ENCODE results near the gene NOM1. TPM values are rescaled to one million over a fixed set of nuclear protein-coding genes. Genes with fewer than 3 reads are reported as not detected.

NOM1 gene
- total RNA-seq, 4 donors from 2014 or later, result 18.8 to 51.5 (median 31.8) TPM

DNA sequence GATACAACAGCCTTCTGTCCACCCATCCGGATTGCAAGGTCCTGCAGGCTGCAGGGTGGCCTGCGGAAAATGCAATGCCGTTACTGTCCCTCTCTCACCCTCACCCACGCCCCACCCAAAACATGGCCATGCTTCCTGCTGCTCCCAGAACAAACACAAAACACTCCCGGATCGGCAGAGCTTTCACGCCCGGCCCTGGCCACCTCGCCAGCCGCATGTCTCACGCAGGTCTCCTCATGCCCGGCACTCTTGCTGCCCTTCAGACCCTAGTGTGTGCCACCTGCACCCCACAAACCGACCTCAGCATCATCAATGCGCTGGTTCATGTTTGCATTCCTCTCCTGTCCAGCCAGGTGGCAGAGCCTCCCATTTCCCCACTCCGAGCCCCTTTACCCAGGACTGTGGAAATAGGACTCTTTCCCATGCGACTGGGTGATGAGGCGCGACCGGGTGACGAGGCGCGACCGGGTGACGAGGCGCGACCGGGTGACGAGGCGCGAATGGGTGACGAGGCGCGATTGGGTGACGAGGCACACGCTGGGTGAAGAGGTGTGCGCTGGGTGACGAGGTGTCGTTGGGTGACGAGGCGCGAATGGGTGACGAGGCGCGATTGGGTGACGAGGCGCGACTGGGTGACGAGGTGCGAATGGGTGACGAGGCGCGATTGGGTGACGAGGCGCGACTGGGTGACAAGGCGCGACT is 8.9 kb upstream of the NOM1 start:
- H3K4me1 ChIP-seq, result no peaks in the 10 kb centered on the region
- H3K36me3 ChIP-seq, result no peaks in the 10 kb centered on the region
- no peak overlapping the region for H3K4me3 ChIP-seq
- H3K9me3 ChIP-seq, result no peaks in the 10 kb centered on the region
- no peak for TF ChIP-seq EP300 (IDR thresholded peaks at IDR 0.05)
- TF ChIP-seq, protein P1, sequence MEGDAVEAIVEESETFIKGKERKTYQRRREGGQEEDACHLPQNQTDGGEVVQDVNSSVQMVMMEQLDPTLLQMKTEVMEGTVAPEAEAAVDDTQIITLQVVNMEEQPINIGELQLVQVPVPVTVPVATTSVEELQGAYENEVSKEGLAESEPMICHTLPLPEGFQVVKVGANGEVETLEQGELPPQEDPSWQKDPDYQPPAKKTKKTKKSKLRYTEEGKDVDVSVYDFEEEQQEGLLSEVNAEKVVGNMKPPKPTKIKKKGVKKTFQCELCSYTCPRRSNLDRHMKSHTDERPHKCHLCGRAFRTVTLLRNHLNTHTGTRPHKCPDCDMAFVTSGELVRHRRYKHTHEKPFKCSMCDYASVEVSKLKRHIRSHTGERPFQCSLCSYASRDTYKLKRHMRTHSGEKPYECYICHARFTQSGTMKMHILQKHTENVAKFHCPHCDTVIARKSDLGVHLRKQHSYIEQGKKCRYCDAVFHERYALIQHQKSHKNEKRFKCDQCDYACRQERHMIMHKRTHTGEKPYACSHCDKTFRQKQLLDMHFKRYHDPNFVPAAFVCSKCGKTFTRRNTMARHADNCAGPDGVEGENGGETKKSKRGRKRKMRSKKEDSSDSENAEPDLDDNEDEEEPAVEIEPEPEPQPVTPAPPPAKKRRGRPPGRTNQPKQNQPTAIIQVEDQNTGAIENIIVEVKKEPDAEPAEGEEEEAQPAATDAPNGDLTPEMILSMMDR (IDR thresholded peaks at IDR 0.05), result no peak
- TF ChIP-seq POLR2A (IDR thresholded peaks at IDR 0.05), result no peak
- TF ChIP-seq POLR2AphosphoS5 (IDR thresholded peaks at IDR 0.05), result no peak
- peaks cover 27% of the 10 kb centered on the region for H3K27me3 ChIP-seq
- no peak overlapping the region for H3K27ac ChIP-seq
- 94% methylated on average over 57 of the region's 57 CpGs for WGBS
- DNase-seq (ENCODE audit: low spot score in 2 of 2), result no peak

DNA sequence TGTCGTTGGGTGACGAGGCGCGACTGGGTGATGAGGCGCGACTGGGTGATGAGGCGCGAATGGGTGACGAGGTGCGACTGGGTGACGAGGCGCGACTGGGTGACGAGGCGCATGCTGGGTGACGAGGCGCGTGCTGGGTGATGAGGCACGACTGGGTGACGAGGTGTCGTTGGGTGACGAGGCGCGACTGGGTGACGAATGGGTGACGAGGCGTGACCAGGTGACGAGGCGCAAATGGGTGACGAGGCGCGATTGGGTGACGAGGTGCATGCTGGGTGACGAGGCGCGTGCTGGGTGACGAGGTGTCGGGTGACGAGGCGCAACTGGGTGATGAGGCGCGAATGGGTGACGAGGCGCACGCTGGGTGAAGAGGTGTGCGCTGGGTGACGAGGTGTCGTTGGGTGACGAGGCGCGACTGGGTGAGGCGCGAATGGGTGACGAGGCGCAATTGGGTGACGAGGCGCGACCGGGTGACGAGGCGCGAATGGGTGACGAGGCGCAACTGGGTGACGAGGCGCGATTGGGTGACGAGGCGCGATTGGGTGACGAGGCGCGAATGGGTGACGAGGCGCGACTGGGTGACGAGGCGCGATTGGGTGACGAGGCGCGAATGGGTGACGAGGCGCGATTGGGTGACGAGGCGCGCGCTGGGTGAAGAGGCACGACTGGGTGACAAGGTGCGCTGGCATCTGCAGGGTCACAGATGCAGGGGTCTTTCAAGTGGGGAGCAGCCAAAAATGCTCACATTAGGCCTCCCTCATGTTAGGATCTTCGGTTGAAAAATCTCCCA is 7.9 kb upstream of the NOM1 start:
- TF ChIP-seq, protein P1 (IDR thresholded peaks at IDR 0.05), result no peak
- no peak for TF ChIP-seq EP300 (IDR thresholded peaks at IDR 0.05)
- no peak for TF ChIP-seq POLR2AphosphoS5 (IDR thresholded peaks at IDR 0.05)
- no peak for TF ChIP-seq POLR2A (IDR thresholded peaks at IDR 0.05)

DNA sequence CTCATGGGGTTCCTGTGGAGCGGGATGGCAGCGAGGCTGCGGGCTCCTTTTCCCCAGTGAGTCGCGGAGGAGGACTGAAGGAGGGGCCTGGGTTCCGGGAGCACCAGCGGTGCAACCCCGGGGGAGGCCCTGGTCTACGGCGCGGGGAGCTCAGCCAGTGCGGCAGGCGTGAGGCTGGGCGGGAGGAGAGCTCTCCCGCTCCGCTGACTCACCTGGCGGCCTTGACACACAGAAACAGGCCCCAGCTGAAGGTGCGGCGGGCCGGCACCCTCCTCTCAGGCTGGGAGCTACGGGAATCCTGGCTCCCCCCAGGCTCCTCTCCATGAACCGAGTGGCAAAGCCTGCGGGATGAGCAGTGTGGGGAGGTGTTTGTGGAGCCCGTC is 6.8 kb upstream of the NOM1 start:
- no peak overlapping the region for H3K27ac ChIP-seq
- H3K9me3 ChIP-seq, result no peaks in the 10 kb centered on the region
- DNase-seq (ENCODE audit: low spot score in 2 of 2), result no peak
- no peaks in the 10 kb centered on the region for H3K36me3 ChIP-seq
- WGBS, result 30% methylated on average over 7 of the region's 24 CpGs
- peaks cover 27% of the 10 kb centered on the region for H3K27me3 ChIP-seq
- no peak overlapping the region for H3K4me3 ChIP-seq
- TF ChIP-seq EP300 (IDR thresholded peaks at IDR 0.05), result no peak
- TF ChIP-seq POLR2AphosphoS5 (IDR thresholded peaks at IDR 0.05), result no peak
- no peaks in the 10 kb centered on the region for H3K4me1 ChIP-seq

More for the DNA sequence above, 7.9 kb upstream of the NOM1 start:
- Histone ChIP-seq H3K27ac (no peak overlapping the region), H3K27me3 (peaks cover 27% of the 10 kb centered on the region), H3K36me3 (no peaks in the 10 kb centered on the region), H3K4me1 (no peaks in the 10 kb centered on the region), H3K4me3 (no peak overlapping the region), H3K9me3 (no peaks in the 10 kb centered on the region)
- WGBS, result 95% methylated on average over 92 of the region's 92 CpGs
- DNase-seq (ENCODE audit: low spot score in 2 of 2), result no peak

DNA sequence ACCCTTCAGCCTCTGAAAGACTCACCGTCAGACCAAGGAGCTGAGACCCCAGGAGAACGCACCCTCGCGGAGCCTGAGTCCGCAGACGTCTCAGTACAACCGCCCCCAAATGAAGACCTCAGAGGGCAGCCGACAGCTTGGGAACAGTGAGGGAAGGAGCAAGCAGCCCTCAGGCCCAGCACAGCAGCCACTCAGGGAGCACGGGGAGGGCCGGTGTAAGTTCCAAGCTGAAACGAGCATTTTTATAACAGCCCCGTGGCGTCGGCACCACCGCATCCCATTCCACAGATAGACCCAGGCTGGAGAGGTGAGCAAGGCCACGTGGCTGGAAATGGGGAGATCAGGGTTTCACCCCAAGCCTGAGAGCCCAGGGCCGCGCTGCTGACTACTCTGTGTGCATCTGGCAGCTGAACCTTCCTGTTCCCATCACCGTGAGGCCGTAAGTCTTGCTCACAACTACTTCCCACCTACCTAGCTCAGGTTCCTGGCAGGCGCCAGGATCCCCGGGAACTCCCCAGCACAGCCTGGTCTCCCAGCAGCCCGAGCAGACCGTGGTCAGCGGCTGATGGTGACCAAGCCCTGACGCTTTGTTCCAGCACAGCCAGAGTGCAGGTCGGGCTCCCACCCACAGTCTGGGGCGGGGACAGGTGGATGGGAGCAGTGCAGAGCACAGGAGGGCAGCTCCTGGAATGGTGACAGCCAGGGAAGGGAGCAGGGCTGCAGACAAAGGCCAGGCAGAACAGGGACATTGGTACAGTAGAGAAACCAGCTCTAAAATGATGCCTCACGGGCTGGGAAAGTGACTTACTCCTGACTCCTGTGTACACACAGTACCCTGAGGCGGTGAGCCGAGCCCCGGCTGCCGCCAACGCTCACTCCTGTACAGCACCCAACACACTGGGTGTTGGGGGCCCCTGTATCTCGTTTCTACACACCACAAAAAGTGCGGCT is 6.1 kb upstream of the NOM1 start:
- Histone ChIP-seq H3K4me1 (peaks cover 1% of the 10 kb centered on the region), H3K9me3 (no peaks in the 10 kb centered on the region), H3K36me3 (no peaks in the 10 kb centered on the region), H3K4me3 (no peak overlapping the region), H3K27me3 (peaks cover 27% of the 10 kb centered on the region), H3K27ac (no peak overlapping the region)
- TF ChIP-seq, protein P1 (IDR thresholded peaks at IDR 0.05), result no peak
- TF ChIP-seq POLR2AphosphoS5 (IDR thresholded peaks at IDR 0.05) (no peak), EP300 (IDR thresholded peaks at IDR 0.05) (no peak), POLR2A (IDR thresholded peaks at IDR 0.05) (no peak)
- WGBS, result 49% methylated on average over 8 of the region's 36 CpGs
- no peak for DNase-seq (ENCODE audit: low spot score in 2 of 2)

DNA sequence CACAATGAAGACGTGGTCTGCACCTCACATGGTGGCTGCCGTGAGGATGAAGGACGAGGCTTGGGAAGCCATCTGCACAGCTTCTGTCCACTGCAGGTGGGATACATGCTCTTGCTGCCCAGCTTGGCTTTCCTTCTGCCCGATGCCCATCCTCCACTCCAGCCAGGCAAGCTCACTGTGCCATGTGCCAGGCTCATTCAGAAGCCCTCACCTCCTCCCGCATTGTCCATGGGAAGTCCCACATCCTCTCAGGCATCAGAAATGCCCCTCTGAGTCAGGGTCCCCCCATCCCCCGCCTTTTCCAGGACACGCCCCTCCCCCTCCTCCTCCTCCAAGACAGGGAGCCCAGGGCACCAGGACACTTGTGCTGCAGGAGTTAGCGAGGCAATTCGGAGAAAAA is 4.6 kb upstream of the NOM1 start:
- 63% methylated on average over 9 of the region's 9 CpGs for WGBS
- TF ChIP-seq POLR2AphosphoS5 (IDR thresholded peaks at IDR 0.05), result no peak
- TF ChIP-seq POLR2A (IDR thresholded peaks at IDR 0.05), result no peak
- TF ChIP-seq EP300 (IDR thresholded peaks at IDR 0.05), result no peak
- TF ChIP-seq, protein P1 (IDR thresholded peaks at IDR 0.05), result no peak

More for the DNA sequence above, 4.6 kb upstream of the NOM1 start:
- Histone ChIP-seq H3K4me1 (peaks cover 11% of the 10 kb centered on the region), H3K9me3 (no peaks in the 10 kb centered on the region), H3K27me3 (peaks cover 22% of the 10 kb centered on the region), H3K36me3 (no peaks in the 10 kb centered on the region), H3K4me3 (no peak overlapping the region), H3K27ac (no peak overlapping the region)
- no peak for DNase-seq (ENCODE audit: low spot score in 2 of 2)

All from suprapubic skin (tissue), 4 donors.